Trophoblast cell (in vitro differentiated cells and primary cell): ENCODE data around the gene ZBTB17.
"Not testable (repeated sequence)": the region's sequence is repeated elsewhere in the genome, so short reads cannot be mapped to it uniquely, and the experiment has no call there.

Experiments
- DNase-seq, 2 donors: peaks; one replicate each; pipeline ENCODE4 v3.0.0-alpha.2; 2016
- H2AFZ ChIP-seq: 2 replicates; pipeline ENCODE4 v1.6.1; 2013; ENCODE audit warnings: low read length, moderate library complexity, mild to moderate bottlenecking; ENCODE audit not compliant: insufficient read depth, poor library complexity
- H2AK5ac ChIP-seq: 2 replicates; pipeline ENCODE4 v1.6.1; 2013; ENCODE audit warnings: mild to moderate bottlenecking, low read length
- H2BK120ac ChIP-seq: 2 replicates; pipeline ENCODE4 v1.6.1; 2013; ENCODE audit warnings: low read length, mild to moderate bottlenecking, moderate library complexity; ENCODE audit not compliant: insufficient read depth, poor library complexity
- H2BK12ac ChIP-seq: 2 replicates; pipeline ENCODE4 v1.6.1; 2013; ENCODE audit warnings: mild to moderate bottlenecking, low read length, moderate library complexity
- H2BK5ac ChIP-seq: 2 replicates; pipeline ENCODE4 v1.6.1; 2013; ENCODE audit warnings: low read length, low read depth, moderate library complexity, mild to moderate bottlenecking; ENCODE audit not compliant: poor library complexity
- H3K14ac ChIP-seq: 2 replicates; pipeline ENCODE4 v1.6.1; 2013; ENCODE audit warnings: mild to moderate bottlenecking, low read length
- H3K18ac ChIP-seq: 2 replicates; pipeline ENCODE4 v1.6.1; 2013; ENCODE audit warnings: mild to moderate bottlenecking, low read length
- H3K23ac ChIP-seq: 2 replicates; pipeline ENCODE4 v1.6.1; 2013; ENCODE audit warnings: low read length
- H3K27ac ChIP-seq: 2 replicates; pipeline ENCODE4 v1.5.1; 2013; ENCODE audit warnings: low read depth, mild to moderate bottlenecking, inconsistent platforms, low read length, moderate library complexity
- H3K27me3 ChIP-seq: 2 replicates; pipeline ENCODE4 v1.6.1; 2013; ENCODE audit warnings: inconsistent platforms, mild to moderate bottlenecking, low read length, moderate library complexity; ENCODE audit not compliant: insufficient read depth
- H3K36me3 ChIP-seq, 2 experiments: 1 replicate in 1 of 2; 2 replicates in 1 of 2; pipeline ENCODE4 v1.6.1; 2013; ENCODE audit warnings: low read length in 2 of 2, mild to moderate bottlenecking in 2 of 2, moderate library complexity in 1 of 2; ENCODE audit not compliant: insufficient read depth in 2 of 2, control insufficient read depth in 1 of 2
- H3K4ac ChIP-seq: 2 replicates; pipeline ENCODE4 v1.6.1; 2013; ENCODE audit warnings: low read depth, mild to moderate bottlenecking, low read length, moderate library complexity
- H3K4me1 ChIP-seq, 2 experiments: 1 replicate in 1 of 2; 2 replicates in 1 of 2; pipeline ENCODE4 v1.6.1; 2013; ENCODE audit warnings: low read length in 2 of 2, mild to moderate bottlenecking in 2 of 2, moderate library complexity in 1 of 2; ENCODE audit not compliant: insufficient read depth in 2 of 2, control insufficient read depth in 1 of 2
- H3K4me2 ChIP-seq: 2 replicates; pipeline ENCODE4 v1.6.1; 2013; ENCODE audit warnings: inconsistent platforms, mild to moderate bottlenecking, low read length, moderate library complexity
- H3K4me3 ChIP-seq: 2 replicates; pipeline ENCODE4 v1.5.1; 2013; ENCODE audit warnings: mild to moderate bottlenecking, low read depth, low read length, inconsistent platforms
- H3K79me1 ChIP-seq: one replicate; pipeline ENCODE4 v1.6.1; 2013; ENCODE audit warnings: low read length
- H3K79me2 ChIP-seq: 2 replicates; pipeline ENCODE4 v1.6.1; 2013; ENCODE audit warnings: low read length, mild to moderate bottlenecking; ENCODE audit not compliant: control insufficient read depth, insufficient read depth, poor library complexity
- H3K9ac ChIP-seq: 2 replicates; pipeline ENCODE4 v1.6.1; 2013; ENCODE audit warnings: mild to moderate bottlenecking, low read length
- H3K9me3 ChIP-seq: 2 replicates; pipeline ENCODE4 v1.6.1; 2013; ENCODE audit warnings: low read depth, mild to moderate bottlenecking, control low read depth, inconsistent platforms, low read length; ENCODE audit not compliant: insufficient read depth
- H4K12ac ChIP-seq: 2 replicates; pipeline ENCODE4 v1.6.1; 2013; ENCODE audit warnings: low read depth, mild to moderate bottlenecking, low read length, moderate library complexity
- H4K8ac ChIP-seq: 2 replicates; pipeline ENCODE4 v1.6.1; 2013; ENCODE audit warnings: low read depth, mild to moderate bottlenecking, low read length, moderate library complexity
- H4K91ac ChIP-seq: one replicate; pipeline ENCODE4 v1.6.1; 2013; ENCODE audit warnings: low read depth, mild to moderate bottlenecking, low read length, moderate library complexity
- WGBS: extraction: QIAGEN DNeasy Blood & Tissue Kit; methylation state at CpG from one replicate; pipeline ENCODE4 v1.1.7; 2013; ENCODE audit warnings: missing lambda C conversion rate; ENCODE audit not compliant: insufficient read length, insufficient coverage; ENCODE audit errors: extremely low coverage; 5-methylcytosine and 5-hydroxymethylcytosine counted together

ZBTB17 gene

GRCh38 chr1:15977947-15978346, 2.0 kb upstream of the ZBTB17 start:
- not testable (repeated sequence) for H3K9me3 ChIP-seq, H2AK5ac ChIP-seq, H2BK5ac ChIP-seq, H3K23ac ChIP-seq, H2BK120ac ChIP-seq, H3K4me3 ChIP-seq, H4K91ac ChIP-seq, H4K8ac ChIP-seq, H3K27me3 ChIP-seq, H3K9ac ChIP-seq, H3K4me1 ChIP-seq, H3K4ac ChIP-seq, DNase-seq, H3K36me3 ChIP-seq, H3K27ac ChIP-seq, H2AFZ ChIP-seq, H4K12ac ChIP-seq, H2BK12ac ChIP-seq, H3K79me2 ChIP-seq, H3K14ac ChIP-seq, H3K79me1 ChIP-seq, H3K18ac ChIP-seq, H3K4me2 ChIP-seq
- WGBS, result no CpG with 5 or more reads among the region's 4 CpGs

GRCh38 chr1:15975358-15975804, 520 bp downstream of the ZBTB17 start:
- Histone ChIP-seq H3K23ac (no peak overlapping the region), H4K12ac (no peak overlapping the region), H4K8ac (peak overlapping the region; percentile 29), H3K4me2 (peak overlapping the region; percentile 78), H3K14ac (peak overlapping the region; percentile 32), H2BK120ac (no peak overlapping the region), H4K91ac (peak overlapping the region; percentile 98), H3K36me3 (peaks cover 7 to 13% of the 10 kb centered on the region in 2 experiments), H3K4ac (peak overlapping the region; percentile 65), H3K79me1 (peaks cover 6% of the 10 kb centered on the region), H3K79me2 (peaks cover 7% of the 10 kb centered on the region), H3K9ac (peak overlapping the region; percentile 61), H3K9me3 (no peaks in the 10 kb centered on the region), H2BK12ac (no peak overlapping the region), H3K4me1 (no peaks in the 10 kb centered on the region), H3K27ac (peak overlapping the region; percentile 67), H3K4me3 (peak overlapping the region; percentile 95), H2BK5ac (no peak overlapping the region), H3K27me3 (no peaks in the 10 kb centered on the region), H2AFZ (no peak overlapping the region), H2AK5ac (no peak overlapping the region), H3K18ac (no peak overlapping the region)
- DNase-seq, result peak; percentile 39 to 54
- no CpG with 5 or more reads among the region's 47 CpGs for WGBS

GRCh38 chr1:15974855-15975254, 1.0 kb downstream of the ZBTB17 start:
- peak overlapping the region; percentile 78 for H3K4ac ChIP-seq
- H3K4me1 ChIP-seq, result no peaks in the 10 kb centered on the region
- H3K27me3 ChIP-seq, result no peaks in the 10 kb centered on the region
- no peak overlapping the region for H2BK5ac ChIP-seq
- H3K27ac ChIP-seq, result no peak overlapping the region
- no peak overlapping the region for H2AFZ ChIP-seq
- peak overlapping the region; percentile 42 for H4K8ac ChIP-seq
- H2BK12ac ChIP-seq, result no peak overlapping the region
- no peak overlapping the region for H3K18ac ChIP-seq
- no CpG with 5 or more reads among the region's 9 CpGs for WGBS
- H2AK5ac ChIP-seq, result no peak overlapping the region
- peaks cover 7% of the 10 kb centered on the region for H3K79me2 ChIP-seq
- H3K4me3 ChIP-seq, result no peak overlapping the region
- H3K4me2 ChIP-seq, result peak overlapping the region; percentile 78
- H3K9ac ChIP-seq, result no peak overlapping the region
- H3K79me1 ChIP-seq, result peaks cover 6% of the 10 kb centered on the region
- H3K9me3 ChIP-seq, result no peaks in the 10 kb centered on the region
- H3K36me3 ChIP-seq, result peaks cover 7 to 13% of the 10 kb centered on the region in 2 experiments
- DNase-seq, result no peak
- no peak overlapping the region for H4K91ac ChIP-seq
- no peak overlapping the region for H2BK120ac ChIP-seq
- H3K23ac ChIP-seq, result no peak overlapping the region
- H4K12ac ChIP-seq, result no peak overlapping the region
- H3K14ac ChIP-seq, result no peak overlapping the region

GRCh38 chr1:15973772-15974171, 2.1 kb downstream of the ZBTB17 start:
- Histone ChIP-seq H4K8ac (no peak overlapping the region), H3K9me3 (peaks cover 8% of the 10 kb centered on the region), H3K4me1 (no peaks in the 10 kb centered on the region), H3K27ac (no peak overlapping the region), H3K36me3 (peaks cover 15 to 23% of the 10 kb centered on the region in 2 experiments), H2BK5ac (no peak overlapping the region), H3K4ac (no peak overlapping the region), H3K18ac (no peak overlapping the region), H3K4me3 (no peak overlapping the region), H4K91ac (no peak overlapping the region), H4K12ac (no peak overlapping the region), H2BK12ac (no peak overlapping the region), H3K14ac (no peak overlapping the region), H3K79me2 (peaks cover 7% of the 10 kb centered on the region), H3K4me2 (no peak overlapping the region), H2AFZ (no peak overlapping the region), H3K79me1 (peaks cover 6% of the 10 kb centered on the region), H2BK120ac (no peak overlapping the region), H3K27me3 (no peaks in the 10 kb centered on the region), H3K23ac (no peak overlapping the region), H3K9ac (no peak overlapping the region), H2AK5ac (no peak overlapping the region)
- no CpG with 5 or more reads among the region's 4 CpGs for WGBS
- DNase-seq, result no peak
